ENCODE data around the gene EFCAB6. TPM values are rescaled to one million over a fixed set of nuclear protein-coding genes. Genes with fewer than 3 reads are reported as not detected.

EFCAB6 gene
- total and polyA plus RNA-seq, 2 donors (not counting 1 experiment from before 2014, with no cell fraction given) = 0.07 to 0.10 TPM

DNA sequence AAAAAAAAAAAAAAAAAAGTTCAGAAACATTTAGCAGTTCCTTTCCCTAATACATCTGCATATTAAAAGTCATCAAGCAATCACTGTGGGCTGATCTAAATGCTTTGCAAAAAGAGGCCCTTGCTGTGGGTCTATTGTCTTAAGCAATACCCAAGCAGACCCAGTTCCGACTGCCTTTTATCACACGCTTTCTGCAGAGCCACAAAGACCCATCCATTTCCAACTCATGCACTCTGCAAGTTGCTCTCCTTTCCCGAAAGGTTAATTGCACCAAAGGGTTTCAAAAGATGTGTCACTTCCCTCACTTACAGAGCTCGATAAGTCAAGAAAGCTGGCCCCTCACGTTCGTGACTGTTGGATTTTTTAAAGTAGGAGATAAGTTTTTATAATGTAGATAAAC lies 261.4 kb downstream of the EFCAB6 start:
- no peak for DNase-seq
- H3K27me3 ChIP-seq (replicated peaks in 1 of 4; ENCODE audit: control extremely low read depth in 1 of 4, control insufficient read depth in 3 of 4, insufficient read depth in 4 of 4, low read length in 3 of 4) = no peaks in the 10 kb centered on the region
- H3K4me3 Mint-ChIP-seq = no peak overlapping the region

More for the DNA sequence above, 261.4 kb downstream of the EFCAB6 start:
- Mint-ChIP-seq H3K27me3 (peaks cover 16% of the 10 kb centered on the region), H3K27ac (no peak overlapping the region), H3K9me3 (ENCODE audit: insufficient read depth) (no peaks in the 10 kb centered on the region), H3K4me1 (no peaks in the 10 kb centered on the region)
- CTCF ChIA-PET = interaction anchor here (1.1 kb wide), 1 partner anchor 24 kb away, joined by 3 read pairs; no protein-coding TSS in a partner anchor
- no peak overlapping the region for H3K27ac ChIP-seq (ENCODE audit: low read length in 2 of 2)
- no peaks in the 10 kb centered on the region for H4K20me1 ChIP-seq (ENCODE audit: control insufficient read depth, insufficient read depth, low read length, poor library complexity, severe bottlenecking)
- no peaks in the 10 kb centered on the region for H3K36me3 ChIP-seq (replicated peaks in 1 of 2; ENCODE audit: control extremely low read depth in 1 of 2, control insufficient read depth in 1 of 2, extremely low read depth in 1 of 2, insufficient read depth in 2 of 2, low read length in 1 of 2)
- POLR2A ChIA-PET = no interaction called here
- 84% methylated on average over 3 of the region's 6 CpGs for WGBS (ENCODE audit: insufficient coverage)
- no peaks in the 10 kb centered on the region for H3K4me1 ChIP-seq (ENCODE audit: control insufficient read depth in 2 of 2, insufficient read depth in 2 of 2, low read length in 2 of 2)
- H3K4me3 ChIP-seq (ENCODE audit: control extremely low read depth in 1 of 5, extremely low read depth in 1 of 5, insufficient read depth in 1 of 5, low read depth in 2 of 5, low read length in 4 of 5) = no peak overlapping the region
- intact Hi-C loops (cut with micrococcal nuclease) = no loop called here
- H3K79me2 ChIP-seq (ENCODE audit: control insufficient read depth, insufficient read depth, low read length) = no peaks in the 10 kb centered on the region
- H3K9me3 ChIP-seq (ENCODE audit: control extremely low read depth in 1 of 3, control insufficient read depth in 2 of 3, insufficient read depth in 1 of 3, low read length in 2 of 3) = peaks cover 0 to 3% (median 0%) of the 10 kb centered on the region in 3 donors
- ATAC-seq (ENCODE audit: low read depth) = no peak
- no peak overlapping the region for H3K9ac ChIP-seq (ENCODE audit: low read length)
- no peak overlapping the region for H3K4me2 ChIP-seq (replicated peaks; ENCODE audit: low read depth, low read length, poor library complexity, severe bottlenecking)
- TF ChIP-seq CTCF (IDR thresholded peaks at IDR 0.05) (no peak), EZH2 (IDR thresholded peaks at IDR 0.05; ENCODE audit: borderline replicate concordance, insufficient read depth, low read depth, low read length, poor library complexity, severe bottlenecking) (no peak)
- no peak overlapping the region for H2AFZ ChIP-seq (ENCODE audit: insufficient read depth, low read depth, low read length, poor library complexity, severe bottlenecking)
